GM12891 (cell line): ENCODE measurements around the gene PGM2.

ENCODE experiments used
- DNase-seq: peaks from one replicate; pipeline ENCODE4 v3.0.0; 2011; ENCODE audit warnings: low spot score; ENCODE audit not compliant: insufficient read length
- FAIRE-seq: peaks from 2 replicates; lab custom pipeline; 2011; peaks lifted over from hg19 to GRCh38; lab: Jason Lieb, UNC
- PAX5 ChIP-seq: IDR thresholded peaks from 2 replicates; pipeline ENCODE4 v1.6.1; 2011; ENCODE audit warnings: low read length, moderate library complexity, mild to moderate bottlenecking; ENCODE audit not compliant: insufficient read depth, severe bottlenecking
- POLR2A ChIP-seq: IDR thresholded peaks from 2 replicates; pipeline ENCODE4 v1.6.1; 2011; ENCODE audit warnings: low read depth, low read length, control low read depth
- POLR2AphosphoS5 ChIP-seq: IDR thresholded peaks from 2 replicates; pipeline ENCODE4 v1.6.1; 2011; ENCODE audit warnings: low read depth, low read length, control low read depth
- POU2F2 ChIP-seq: IDR thresholded peaks from 2 replicates; pipeline ENCODE4 v1.6.1; 2011; ENCODE audit warnings: low read depth, mild to moderate bottlenecking, control low read depth, low read length, moderate library complexity
- SPI1 ChIP-seq: IDR thresholded peaks from 2 replicates; pipeline ENCODE4 v1.6.1; 2011; ENCODE audit warnings: low read depth, low read length, control low read depth
- TAF1 ChIP-seq: IDR thresholded peaks from 2 replicates; pipeline ENCODE4 v1.6.1; 2011; ENCODE audit warnings: low read depth, low read length, control low read depth

The PGM2 gene

DNA sequence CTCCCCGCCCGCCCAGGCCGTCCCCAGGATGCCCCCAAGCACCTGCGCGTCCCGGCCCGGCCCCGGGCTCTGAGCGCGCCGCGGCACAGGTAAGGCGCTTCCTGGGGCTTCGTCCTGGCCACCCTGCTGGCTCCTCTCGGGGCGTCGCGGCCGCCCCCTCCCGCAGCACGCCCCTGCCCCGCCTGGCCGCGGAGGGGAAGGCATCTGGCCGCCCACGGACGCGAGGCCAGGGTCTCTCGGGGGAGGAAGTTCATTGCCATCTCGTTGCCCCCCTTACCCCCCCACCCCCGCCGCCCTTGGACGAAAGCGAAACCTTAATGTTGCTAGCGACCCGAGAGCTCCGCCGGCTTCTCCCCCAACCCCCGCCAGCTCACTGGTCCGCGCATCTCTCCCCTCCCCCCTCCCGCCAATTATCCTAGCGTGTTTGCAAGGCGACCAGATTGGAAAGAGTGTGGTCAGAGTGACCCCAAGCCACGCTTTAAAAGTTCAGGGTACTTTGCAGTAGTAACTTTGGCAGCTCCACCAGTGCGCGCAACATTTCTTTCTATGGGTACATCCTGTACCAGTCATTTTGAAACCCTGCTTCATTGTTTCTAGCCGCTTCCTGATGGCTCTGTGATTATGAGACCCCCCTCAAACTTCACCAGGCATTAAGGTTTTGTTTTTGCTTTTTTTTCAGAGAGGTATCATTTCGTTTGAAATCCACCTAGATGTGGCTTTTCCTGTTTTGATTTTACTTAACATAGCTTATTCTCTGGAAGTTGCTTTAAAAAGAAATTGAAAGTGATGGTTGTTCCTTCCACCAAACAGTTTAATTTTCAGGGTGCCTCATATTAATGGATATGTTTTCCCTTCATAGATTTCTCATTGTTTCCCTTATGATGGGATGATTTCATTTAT, 65.0 kb downstream of the PGM2 start:
- FAIRE-seq (peak; percentile 91), DNase-seq (peak; percentile 61)
- peak; percentile 62 for TF ChIP-seq POLR2A
- peak; percentile 69; the same call in 1 of the 2 replicates for TF ChIP-seq POU2F2
- TF ChIP-seq POLR2AphosphoS5, result no peak; the same call in 1 of the 2 replicates
- no peak for TF ChIP-seq PAX5
- 0 out of 2 replicates have a peak, but pooled peaks have one; percentile 20 for TF ChIP-seq SPI1

GRCh38 chr4:37892641-37893040, 66.2 kb downstream of the PGM2 start:
- peak; percentile 98 for FAIRE-seq
- TF ChIP-seq SPI1, result peak; percentile 54; the same call in 1 of the 2 replicates
- no peak for TF ChIP-seq PAX5
- peak; percentile 50; the same call in 1 of the 2 replicates for TF ChIP-seq POU2F2
- TF ChIP-seq TAF1, result no peak
- no peak for TF ChIP-seq POLR2AphosphoS5
- TF ChIP-seq POLR2A, result no peak
- peak; percentile 27 for DNase-seq

DNA sequence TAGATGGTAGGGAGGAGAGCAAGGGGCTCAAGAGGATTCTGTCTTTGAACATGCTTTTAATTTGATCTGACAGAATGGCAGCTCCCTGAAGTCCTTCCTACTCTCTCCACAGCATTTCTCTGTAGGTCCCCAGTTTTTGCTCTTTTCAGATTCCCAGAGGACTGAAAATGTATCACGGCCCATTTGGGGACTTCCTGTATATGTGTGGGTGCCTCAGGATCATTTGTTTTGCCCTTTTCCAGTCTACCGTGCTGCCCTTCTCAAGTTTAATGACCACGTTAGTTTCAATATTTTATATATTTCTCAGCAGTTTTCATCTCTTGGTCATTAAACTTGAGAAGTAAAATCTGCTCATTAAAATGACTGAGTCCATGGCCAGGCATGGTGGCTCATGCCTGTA, 66.7 kb downstream of the PGM2 start:
- FAIRE-seq (no peak), DNase-seq (no peak)
- no peak for TF ChIP-seq POU2F2
- TF ChIP-seq POLR2AphosphoS5, result no peak
- no peak for TF ChIP-seq TAF1
- TF ChIP-seq SPI1, result no peak
- TF ChIP-seq PAX5, result no peak
- TF ChIP-seq POLR2A, result no peak

DNA sequence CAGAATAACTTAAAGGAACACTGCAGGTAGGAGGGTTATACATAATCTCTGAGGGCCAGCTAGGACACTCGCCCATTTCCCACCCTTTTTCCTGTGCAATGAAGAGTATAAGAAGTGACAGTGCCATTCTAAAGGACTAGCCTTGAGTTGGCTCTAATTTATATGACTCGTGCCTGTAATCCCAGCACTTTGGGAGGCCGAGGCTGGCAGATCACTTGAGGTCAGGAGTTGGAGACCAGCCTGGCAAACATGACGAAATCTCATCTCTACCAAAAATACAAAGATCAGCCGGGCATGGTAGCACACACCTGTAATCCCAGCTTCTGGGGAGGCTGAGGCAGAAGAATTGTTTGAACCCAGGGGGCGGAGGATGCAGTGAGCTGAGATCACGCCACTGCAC, 68.8 kb downstream of the PGM2 start:
- DNase-seq, result no peak
- no peak for TF ChIP-seq PAX5
- no peak for TF ChIP-seq SPI1
- TF ChIP-seq TAF1, result no peak
- TF ChIP-seq POLR2AphosphoS5, result no peak
- TF ChIP-seq POLR2A, result no peak
- TF ChIP-seq POU2F2, result no peak
- peak; percentile 35 for FAIRE-seq

DNA sequence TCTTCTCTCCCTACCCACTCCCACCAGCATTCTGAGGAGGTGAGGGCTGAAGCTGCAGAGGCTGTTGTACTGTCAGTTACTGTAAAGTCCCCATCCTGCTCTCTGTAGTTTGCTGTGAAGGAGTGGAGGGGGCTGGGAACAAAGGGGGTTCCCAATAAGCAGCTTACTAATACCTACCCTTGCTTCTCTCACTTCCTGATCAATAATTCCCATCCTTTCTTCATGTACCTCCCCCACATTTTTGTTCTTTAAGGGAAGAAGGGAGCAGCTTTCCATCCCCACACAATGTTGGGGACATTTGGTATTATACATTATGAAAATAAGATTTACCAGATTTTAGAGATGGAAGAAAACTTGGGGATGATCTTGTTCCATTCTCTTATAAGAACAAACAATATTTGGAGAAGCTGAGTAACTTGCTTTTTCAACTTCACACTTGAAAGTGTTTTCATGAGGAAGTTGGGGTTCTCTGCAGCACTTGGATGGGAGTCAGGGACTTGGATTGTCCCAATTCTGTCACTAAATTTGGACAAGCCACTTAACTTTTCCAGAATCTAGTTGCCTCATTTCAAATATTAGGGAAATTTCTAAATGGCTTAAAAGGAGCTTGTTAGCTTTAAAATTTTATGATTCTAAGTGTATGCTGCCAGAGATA, 69.8 kb downstream of the PGM2 start:
- no peak for TF ChIP-seq PAX5
- TF ChIP-seq SPI1, result peak; percentile 66
- FAIRE-seq, result peak; percentile 59

DNA sequence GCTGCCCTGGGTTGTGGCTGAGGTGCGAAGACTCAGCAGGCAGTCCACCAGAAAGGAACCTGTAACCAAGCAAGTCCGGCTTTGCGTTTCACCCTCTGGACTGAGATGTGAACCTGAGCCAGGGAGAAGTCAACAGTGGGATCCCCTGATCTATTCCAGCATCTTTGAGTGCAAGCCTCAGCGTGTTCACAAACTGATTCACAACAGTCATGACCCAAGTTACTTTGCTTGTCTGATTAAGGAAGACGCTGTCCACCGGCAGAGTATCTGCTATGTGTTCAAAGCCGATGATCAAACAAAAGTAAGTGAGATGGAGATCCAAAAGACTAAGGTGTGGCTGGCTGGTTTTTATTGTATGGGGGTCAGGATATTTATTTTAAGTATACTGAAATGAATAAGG, 75.7 kb downstream of the PGM2 start:
- no peak for TF ChIP-seq PAX5
- TF ChIP-seq SPI1, result no peak
- TF ChIP-seq POU2F2, result no peak
- TF ChIP-seq TAF1, result no peak
- TF ChIP-seq POLR2AphosphoS5, result no peak
- no peak for TF ChIP-seq POLR2A
- FAIRE-seq (peak; percentile 9), DNase-seq (no peak)

More for the DNA sequence above, 69.8 kb downstream of the PGM2 start:
- no peak for DNase-seq

DNA sequence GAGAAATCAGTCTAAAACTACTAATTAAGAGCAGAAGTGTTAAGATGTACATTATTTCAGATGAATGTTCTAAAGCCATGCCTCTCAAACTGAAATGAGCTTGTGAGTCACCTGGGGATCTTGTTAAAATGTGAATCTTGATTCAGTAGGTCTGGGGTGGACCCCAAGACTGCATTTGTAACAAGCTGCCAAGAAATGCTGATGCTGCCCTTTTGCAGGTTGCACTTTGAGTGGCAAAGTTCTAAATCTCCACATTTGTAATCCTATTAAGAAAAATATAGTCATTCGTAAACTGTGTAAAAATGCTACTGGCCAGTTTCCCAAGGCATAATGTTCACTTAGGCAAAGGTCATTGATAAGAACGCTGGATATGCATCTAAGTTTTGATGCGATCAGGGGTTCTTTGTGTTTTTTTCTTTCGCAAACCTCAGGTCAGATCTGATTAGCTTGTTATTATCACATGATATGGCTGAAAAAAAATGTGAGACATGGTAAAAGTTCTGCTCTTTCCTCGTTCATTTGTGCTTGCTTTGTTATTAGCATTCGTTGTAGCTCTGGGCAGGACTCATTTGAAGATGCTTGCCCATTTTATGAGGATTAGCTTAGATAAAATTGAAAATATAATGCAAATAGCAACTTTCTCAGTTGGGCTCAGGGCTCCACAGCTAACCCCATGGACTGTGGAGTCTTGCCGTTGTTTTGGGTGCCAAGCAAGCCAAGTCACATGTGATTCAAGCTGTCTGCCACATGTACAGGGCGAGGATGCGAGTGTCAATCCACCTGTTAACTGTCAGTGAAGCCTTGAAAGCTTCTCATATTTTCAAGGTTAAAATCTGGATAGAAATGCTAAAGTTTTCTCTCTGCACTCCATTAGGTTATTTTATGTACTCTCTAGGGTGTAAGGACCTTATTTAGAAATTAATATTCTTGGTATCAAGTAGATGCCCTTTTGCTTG, 76.5 kb downstream of the PGM2 start:
- TF ChIP-seq SPI1 (no peak), PAX5 (no peak), POLR2AphosphoS5 (no peak), POLR2A (no peak), POU2F2 (no peak), TAF1 (no peak)
- FAIRE-seq (no peak), DNase-seq (no peak)

DNA sequence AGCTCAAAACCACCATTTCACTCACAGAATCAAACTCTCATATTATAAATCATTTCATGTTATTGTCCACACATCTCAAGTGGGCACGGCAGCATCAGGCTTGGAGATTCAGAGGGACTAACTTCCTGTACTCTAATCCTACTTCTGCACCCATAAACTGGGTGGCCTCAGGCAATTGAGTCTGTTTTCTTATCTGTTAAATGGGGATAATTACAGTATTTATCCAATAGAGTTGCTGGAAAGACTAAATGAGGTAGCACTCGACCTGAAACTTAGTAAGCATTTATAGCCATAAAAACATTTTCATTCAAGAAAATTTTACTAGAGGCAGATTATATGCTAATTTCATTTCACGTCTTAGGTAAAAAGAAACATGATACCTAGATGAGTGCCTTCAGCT, 77.4 kb downstream of the PGM2 start:
- TF ChIP-seq POLR2A, result no peak
- DNase-seq (no peak), FAIRE-seq (no peak)

DNA sequence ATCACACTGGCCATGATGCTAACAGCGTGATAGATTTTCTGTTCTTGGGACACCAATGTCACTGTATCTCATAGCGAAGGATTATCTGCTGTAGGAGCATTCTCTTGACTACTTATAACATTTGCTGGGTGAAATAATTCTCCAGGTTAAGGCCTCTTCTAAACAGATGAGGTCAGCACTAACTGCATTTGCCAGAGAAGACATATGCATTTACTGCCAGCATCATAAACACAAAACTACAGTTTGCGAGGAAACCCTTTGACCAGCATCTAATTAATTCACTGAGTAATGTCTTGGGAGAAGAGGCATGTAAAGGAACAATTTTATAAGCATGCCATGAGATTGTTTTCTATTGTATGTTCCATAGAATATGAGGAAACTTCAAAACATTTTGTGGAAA, 78.3 kb downstream of the PGM2 start:
- TF ChIP-seq POU2F2 (no peak), SPI1 (no peak), POLR2A (no peak), POLR2AphosphoS5 (no peak), PAX5 (no peak), TAF1 (no peak)
- DNase-seq, result no peak
- FAIRE-seq, result no peak
